ENCODE data around the gene LPP. TPM values are rescaled to one million over a fixed set of nuclear protein-coding genes. Genes with fewer than 3 reads are reported as not detected.

LPP gene
- polyA plus RNA-seq, 3 donors: 14.1 to 23.2 (median 15.3) TPM

DNA sequence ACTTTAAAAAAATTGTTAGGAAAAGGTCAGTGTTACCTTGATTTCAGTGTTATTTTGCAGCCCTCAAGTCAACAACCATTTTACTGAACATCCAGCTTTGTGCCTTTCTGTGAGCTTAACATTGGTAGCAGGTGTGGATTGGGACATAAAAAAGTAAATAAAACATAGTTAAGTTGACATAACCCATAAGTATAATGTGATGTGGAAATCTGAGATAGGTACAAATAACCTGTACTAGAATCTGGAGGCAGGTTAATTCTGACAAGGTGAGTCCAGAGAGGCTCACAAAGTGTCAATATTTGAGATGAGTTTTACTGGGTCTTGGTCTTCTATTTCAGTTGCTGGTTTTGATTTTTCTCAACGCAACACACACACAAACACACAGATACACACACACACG is 151.3 kb downstream of the LPP start:
- H3K4me1 ChIP-seq (ENCODE audit: control insufficient read depth in 1 of 2, insufficient read depth in 2 of 2, low read length in 2 of 2): peaks cover 13 to 19% of the 10 kb centered on the region in 2 donors
- H3K9ac ChIP-seq (ENCODE audit: insufficient read depth, low read length, poor library complexity, severe bottlenecking): no peak overlapping the region
- H2AFZ ChIP-seq (ENCODE audit: insufficient read depth, low read depth, low read length, poor library complexity, severe bottlenecking): no peak overlapping the region
- no CpG with 5 or more reads among the region's 2 CpGs for WGBS (ENCODE audit: insufficient coverage)
- no peak for DNase-seq
- H3K27me3 ChIP-seq (ENCODE audit: control insufficient read depth in 2 of 2, insufficient read depth in 2 of 2, low read length in 2 of 2): no peaks in the 10 kb centered on the region
- no peak overlapping the region for H3K27ac Mint-ChIP-seq
- peaks cover 0 to 2% (median 0%) of the 10 kb centered on the region in 3 donors for H3K27me3 Mint-ChIP-seq (ENCODE audit: low read depth in 3 of 3)
- H3K36me3 Mint-ChIP-seq: peaks cover 15 to 22% of the 10 kb centered on the region in 2 donors
- H3K4me3 ChIP-seq (replicated peaks in 1 of 3; ENCODE audit: low read depth in 2 of 3, low read length in 3 of 3): no peak overlapping the region
- H3K27ac ChIP-seq (ENCODE audit: low read depth in 1 of 2, low read length in 2 of 2): no peak overlapping the region
- no peaks in the 10 kb centered on the region for H3K9me3 Mint-ChIP-seq
- no peaks in the 10 kb centered on the region for H3K79me2 ChIP-seq (ENCODE audit: insufficient read depth, low read length)
- no peaks in the 10 kb centered on the region for H3K9me3 ChIP-seq (replicated peaks in 1 of 2; ENCODE audit: control insufficient read depth in 1 of 2, insufficient read depth in 1 of 2, low read length in 2 of 2)
- H3K4me2 ChIP-seq (replicated peaks; ENCODE audit: extremely low read depth, low read length, poor library complexity, severe bottlenecking): no peak overlapping the region
- no peaks in the 10 kb centered on the region for H3K36me3 ChIP-seq (replicated peaks in 1 of 2; ENCODE audit: control insufficient read depth in 1 of 2, insufficient read depth in 2 of 2, low read length in 2 of 2)
- intact Hi-C loops (cut with micrococcal nuclease): no loop called here
- H3K4me3 Mint-ChIP-seq: no peak overlapping the region
- H4K20me1 ChIP-seq (ENCODE audit: insufficient read depth, low read length): no peaks in the 10 kb centered on the region
- H3K4me1 Mint-ChIP-seq: peaks cover 21% of the 10 kb centered on the region
- TF ChIP-seq CTCF (IDR thresholded peaks at IDR 0.05): no peak

GRCh38 chr3:188306435-188307005 is 152.6 kb downstream of the LPP start:
- H3K4me3 ChIP-seq (replicated peaks in 1 of 3; ENCODE audit: low read depth in 2 of 3, low read length in 3 of 3): no peak overlapping the region
- no peaks in the 10 kb centered on the region for H3K36me3 ChIP-seq (replicated peaks in 1 of 2; ENCODE audit: control insufficient read depth in 1 of 2, insufficient read depth in 2 of 2, low read length in 2 of 2)
- Mint-ChIP-seq H3K27me3 (ENCODE audit: low read depth in 3 of 3) (peaks cover 0 to 2% (median 0%) of the 10 kb centered on the region in 3 donors), H3K27ac (no peak overlapping the region), H3K9me3 (no peaks in the 10 kb centered on the region), H3K4me1 (peaks cover 25% of the 10 kb centered on the region), H3K4me3 (no peak overlapping the region), H3K36me3 (peaks cover 15 to 24% of the 10 kb centered on the region in 2 donors)
- no peaks in the 10 kb centered on the region for H4K20me1 ChIP-seq (ENCODE audit: insufficient read depth, low read length)
- no peaks in the 10 kb centered on the region for H3K79me2 ChIP-seq (ENCODE audit: insufficient read depth, low read length)
- DNase-seq: no peak
- no peak overlapping the region for H2AFZ ChIP-seq (ENCODE audit: insufficient read depth, low read depth, low read length, poor library complexity, severe bottlenecking)
- H3K9ac ChIP-seq (ENCODE audit: insufficient read depth, low read length, poor library complexity, severe bottlenecking): no peak overlapping the region
- intact Hi-C loops (cut with micrococcal nuclease): no loop called here
- H3K9me3 ChIP-seq (replicated peaks in 1 of 2; ENCODE audit: control insufficient read depth in 1 of 2, insufficient read depth in 1 of 2, low read length in 2 of 2): no peaks in the 10 kb centered on the region
- H3K4me1 ChIP-seq (ENCODE audit: control insufficient read depth in 1 of 2, insufficient read depth in 2 of 2, low read length in 2 of 2): peaks cover 15 to 22% of the 10 kb centered on the region in 2 donors
- no peak overlapping the region for H3K27ac ChIP-seq (ENCODE audit: low read depth in 1 of 2, low read length in 2 of 2)
- WGBS (ENCODE audit: insufficient coverage): 100% methylated on average over 1 of the region's 8 CpGs
- H3K27me3 ChIP-seq (ENCODE audit: control insufficient read depth in 2 of 2, insufficient read depth in 2 of 2, low read length in 2 of 2): no peaks in the 10 kb centered on the region
- TF ChIP-seq CTCF (IDR thresholded peaks at IDR 0.05): no peak
- H3K4me2 ChIP-seq (replicated peaks; ENCODE audit: extremely low read depth, low read length, poor library complexity, severe bottlenecking): no peak overlapping the region

Data from CD14-positive monocyte (primary cell).